GM18511 (cell line): ENCODE measurements around the gene AKNA.

Source experiments
- ATAC-seq: cut with Tn5 transposase; IDR thresholded peaks from one replicate; pipeline ENCODE4 v1.9.1; 2021; ENCODE audit warnings: mild to moderate bottlenecking, moderate library complexity; ENCODE audit not compliant: unreplicated experiment

Gene AKNA

DNA sequence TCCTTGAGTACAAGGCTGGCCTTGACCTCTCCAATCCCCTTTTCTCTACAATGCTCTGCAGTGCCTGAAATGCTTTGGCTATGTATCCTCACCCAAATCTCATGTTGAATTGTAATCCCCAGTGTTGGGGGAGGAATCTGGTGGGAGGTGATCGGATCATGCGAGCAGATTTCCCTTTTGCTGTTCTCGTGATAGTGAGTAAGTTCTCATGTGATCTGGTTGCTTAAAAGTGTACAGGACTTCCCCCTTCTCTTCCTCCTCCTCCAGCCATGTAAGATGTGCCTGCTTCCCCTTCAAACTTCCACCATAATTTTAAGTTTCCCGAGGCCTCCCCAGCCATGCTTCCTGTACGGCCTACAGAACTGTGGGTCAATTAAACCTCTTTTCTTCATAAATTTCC, 28.5 kb upstream of the AKNA start:
- no peak for ATAC-seq

- ATAC-seq, result no peak
These were observed 26.6 kb upstream of the AKNA start for GRCh38 chr9:114414346-114414745.

GRCh38 chr9:114413861-114414301, 26.1 kb upstream of the AKNA start:
- peak; percentile 64 for ATAC-seq

DNA sequence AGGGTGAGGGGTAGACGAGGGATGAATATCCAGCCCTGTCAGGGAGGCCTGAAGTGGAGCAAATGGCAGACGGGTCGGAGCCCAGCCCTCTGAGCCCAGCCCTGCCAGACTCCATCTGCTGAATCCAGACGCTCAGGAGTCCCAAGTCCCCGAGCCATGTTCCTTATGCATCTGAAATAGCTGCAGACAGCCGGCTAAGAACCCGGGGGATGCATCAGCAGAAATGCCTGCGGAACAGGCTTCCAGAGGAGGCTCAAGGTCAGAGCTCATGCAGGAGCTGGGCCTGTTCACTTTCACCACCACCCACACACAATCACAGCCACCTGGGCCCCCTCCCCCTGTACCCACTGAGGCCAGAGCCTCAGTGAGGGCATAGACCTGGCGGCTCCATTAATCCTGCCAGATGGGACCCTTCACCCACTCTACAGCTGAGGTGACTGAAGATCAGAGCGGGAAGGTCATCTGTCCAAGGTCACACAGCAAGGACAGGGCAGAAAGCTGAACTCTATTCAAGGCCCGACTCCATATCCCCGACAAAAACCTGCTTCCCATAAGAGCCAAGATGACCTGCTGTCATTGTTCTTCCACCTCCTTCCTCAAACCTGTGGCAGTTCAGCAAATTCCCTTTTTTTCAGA, 24.4 kb upstream of the AKNA start:
- no peak for ATAC-seq

GRCh38 chr9:114411452-114411851, 23.7 kb upstream of the AKNA start:
- ATAC-seq, result no peak

GRCh38 chr9:114410910-114411309, 23.1 kb upstream of the AKNA start:
- ATAC-seq, result no peak

GRCh38 chr9:114409842-114410241, 22.1 kb upstream of the AKNA start:
- no peak for ATAC-seq

- ATAC-seq, result no peak
These were observed 21.5 kb upstream of the AKNA start for GRCh38 chr9:114409103-114409780.

- ATAC-seq, result no peak
These were observed 20.9 kb upstream of the AKNA start for GRCh38 chr9:114408645-114409044.

GRCh38 chr9:114407889-114408288, 20.1 kb upstream of the AKNA start:
- no peak for ATAC-seq

DNA sequence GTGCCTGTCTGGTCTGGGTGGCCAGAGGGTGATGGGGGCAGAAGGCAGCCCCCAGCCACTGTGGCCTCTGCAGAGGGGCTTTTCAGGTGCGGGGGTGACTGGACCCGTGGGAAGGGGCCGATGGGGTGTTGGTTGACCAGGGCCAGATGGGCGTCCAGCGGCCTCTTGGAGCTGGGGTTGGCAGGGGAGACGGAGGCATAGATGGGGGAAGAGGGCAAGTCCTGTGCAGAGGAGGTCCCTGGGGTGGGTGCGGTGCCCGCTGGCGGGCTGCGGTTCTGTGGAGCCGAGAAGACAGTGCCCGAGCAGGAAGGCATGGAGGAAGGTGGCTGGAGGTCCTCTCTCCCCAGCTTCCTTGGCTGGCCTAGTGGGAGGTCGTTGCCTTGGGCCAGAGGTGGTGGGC, 18.7 kb upstream of the AKNA start:
- no peak for ATAC-seq

- ATAC-seq, result peak; percentile 93
These were observed 17.7 kb upstream of the AKNA start for GRCh38 chr9:114405294-114406034.

- ATAC-seq, result no peak
These were observed 16.7 kb upstream of the AKNA start for GRCh38 chr9:114404531-114404930.

DNA sequence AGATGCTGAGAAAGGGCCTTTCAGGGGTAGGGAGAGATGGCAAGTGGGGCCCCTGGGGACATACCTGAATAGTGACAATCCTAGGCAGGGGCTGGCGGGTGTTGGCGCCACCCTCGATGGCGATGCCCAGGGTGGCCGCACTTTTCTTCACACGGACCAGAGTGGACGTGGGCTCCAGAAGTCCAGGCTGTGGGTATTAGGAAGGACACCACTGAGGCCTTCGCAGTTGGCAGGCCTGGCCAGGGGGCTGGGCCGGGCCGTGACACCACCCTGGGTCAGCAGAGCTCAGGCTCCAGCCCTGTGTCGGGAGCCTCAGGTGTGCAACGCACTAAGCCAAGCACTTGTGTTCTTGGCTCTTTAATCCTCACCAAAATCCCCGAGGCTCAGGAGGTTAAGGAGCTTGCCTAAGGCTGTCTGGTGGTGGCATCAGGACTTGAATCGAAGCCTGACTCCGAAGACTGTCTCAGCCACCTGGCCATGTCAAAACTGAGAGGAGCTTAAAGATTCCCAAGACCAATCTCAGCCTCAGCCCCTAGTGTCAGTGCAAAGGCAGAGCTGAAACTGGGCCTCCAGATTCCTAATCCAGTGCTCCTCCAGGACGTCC, 15.5 kb upstream of the AKNA start:
- ATAC-seq, result no peak

GRCh38 chr9:114401344-114401743, 13.6 kb upstream of the AKNA start:
- no peak for ATAC-seq

- ATAC-seq, result no peak
These were observed 13.0 kb upstream of the AKNA start for GRCh38 chr9:114400772-114401171.

DNA sequence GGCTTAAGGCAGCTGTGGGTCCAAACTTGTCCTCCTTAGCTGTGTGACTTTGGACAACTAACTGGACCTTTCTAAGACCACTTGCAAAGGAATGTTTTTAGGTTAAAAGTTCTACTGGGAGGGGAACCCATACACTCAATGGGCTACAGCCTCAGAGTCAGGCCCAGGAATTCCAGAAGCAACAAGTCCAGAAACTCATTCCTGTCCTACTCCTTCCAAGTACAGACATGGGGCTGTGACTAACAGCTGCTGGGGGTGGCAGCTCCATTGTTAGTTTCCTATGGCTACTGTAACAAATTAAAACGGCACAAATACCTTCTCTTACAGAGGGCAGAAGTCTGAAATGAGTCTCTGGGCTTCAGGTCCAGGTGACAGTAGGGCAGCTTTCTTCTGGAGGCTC, 12.4 kb upstream of the AKNA start:
- ATAC-seq, result no peak

- no peak for ATAC-seq
These were observed 11.6 kb upstream of the AKNA start for GRCh38 chr9:114399381-114399780.

DNA sequence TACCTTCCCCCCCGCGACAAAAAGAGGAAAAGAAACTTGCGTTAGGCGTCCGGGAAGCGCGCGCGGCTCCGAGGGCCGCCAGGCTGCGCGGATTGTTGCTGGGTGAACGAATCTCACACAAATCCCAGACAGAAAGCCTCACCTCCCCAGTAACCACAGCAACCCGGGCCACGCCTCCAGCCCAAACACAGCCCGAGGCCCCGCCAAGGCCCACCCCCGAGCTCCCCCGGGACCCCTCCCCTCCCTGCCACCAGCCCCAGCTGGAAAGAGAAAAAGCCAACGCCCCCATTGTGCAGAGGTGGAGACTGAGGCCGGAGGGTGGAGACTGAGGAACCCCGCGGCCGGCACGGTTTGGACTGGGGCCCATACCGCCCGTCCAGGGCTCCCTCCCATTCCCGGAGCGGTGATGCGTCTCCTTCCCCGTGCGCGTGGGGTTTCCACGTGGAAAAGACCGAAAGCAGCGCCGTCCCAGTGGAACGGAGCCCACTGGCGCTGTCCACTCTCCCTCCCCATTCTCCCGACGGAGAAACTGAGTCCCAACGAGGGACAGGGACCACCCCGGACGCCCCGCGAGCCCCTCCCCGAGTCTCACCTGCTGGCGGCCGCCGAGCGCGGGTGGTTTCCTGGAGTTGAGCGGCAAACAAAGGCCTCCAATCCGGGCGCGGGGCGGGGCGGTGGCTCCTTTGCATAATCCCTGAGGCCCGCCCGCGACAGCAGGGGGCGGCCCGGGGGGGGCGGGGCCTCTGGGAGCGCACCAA, 10.2 kb upstream of the AKNA start:
- peak; percentile 87 for ATAC-seq

GRCh38 chr9:114397219-114397847, 9.6 kb upstream of the AKNA start:
- no peak for ATAC-seq
